Lower leg skin (tissue), 4 donors: ENCODE data around the gene RACK1. TPM values are rescaled to one million over a fixed set of nuclear protein-coding genes. Genes with fewer than 3 reads are reported as not detected.

Experiments used
- DNase-seq, 2 donors: peaks; one replicate each; pipeline ENCODE4 v3.0.0-alpha.2; 2019; ENCODE audit warnings: low spot score in 2 of 2
- H3K4me3 ChIP-seq: fragments of 200-600 bp; sonication (generic); 2 replicates; pipeline ENCODE4 v1.5.1; 2017; ENCODE audit warnings: mild to moderate bottlenecking, low read depth; ENCODE audit not compliant: poor library complexity, severe bottlenecking
- POLR2A ChIP-seq, 2 donors: fragments of 450-650 bp; IDR thresholded peaks; one replicate each; pipeline ENCODE4 v1.6.1; 2016 to 2017; ENCODE audit warnings: antibody characterized with exemption in 2 of 2, mild to moderate bottlenecking in 1 of 2, moderate library complexity in 1 of 2
- WGBS, 2 donors: methylation state at CpG; one replicate each; pipeline ENCODE4 v1.1.5; 2018; 5-methylcytosine and 5-hydroxymethylcytosine counted together
- intact Hi-C: fragments of 100-400 bp; cut with DNase I; formaldehyde crosslinking; loops from one replicate; pipeline ENCODE4 v1.15.0; 2023; ENCODE audit warnings: low total_unique reads
- total RNA-seq, 4 donors: library from RNA; depleted of rRNA; stranded (reverse); fragments of >200 nt; gene quantifications; one replicate each; pipeline ENCODE4 v1.1.0, GENCODE V29; 2016
- TF ChIP-seq, protein P1 (sequence below), 3 donors: fragments of 450-650 bp; IDR thresholded peaks; one replicate each; pipeline ENCODE4 v1.5.1; 2016; ENCODE audit warnings: antibody characterized with exemption in 3 of 3, mild to moderate bottlenecking in 3 of 3, moderate library complexity in 2 of 3

Gene RACK1
- total RNA-seq, 4 donors from 2014 or later: 3,064 to 4,085 (median 3,503) TPM

- DNase-seq: no peak
- whole genome bisulfite sequencing, 2 donors: 62 to 66% methylated on average over 16 to 18 of the region's 18 CpGs
- intact Hi-C loops: no loop called here
- TF ChIP-seq POLR2A (IDR thresholded peaks at IDR 0.05): no peak
- TF ChIP-seq, protein P1, sequence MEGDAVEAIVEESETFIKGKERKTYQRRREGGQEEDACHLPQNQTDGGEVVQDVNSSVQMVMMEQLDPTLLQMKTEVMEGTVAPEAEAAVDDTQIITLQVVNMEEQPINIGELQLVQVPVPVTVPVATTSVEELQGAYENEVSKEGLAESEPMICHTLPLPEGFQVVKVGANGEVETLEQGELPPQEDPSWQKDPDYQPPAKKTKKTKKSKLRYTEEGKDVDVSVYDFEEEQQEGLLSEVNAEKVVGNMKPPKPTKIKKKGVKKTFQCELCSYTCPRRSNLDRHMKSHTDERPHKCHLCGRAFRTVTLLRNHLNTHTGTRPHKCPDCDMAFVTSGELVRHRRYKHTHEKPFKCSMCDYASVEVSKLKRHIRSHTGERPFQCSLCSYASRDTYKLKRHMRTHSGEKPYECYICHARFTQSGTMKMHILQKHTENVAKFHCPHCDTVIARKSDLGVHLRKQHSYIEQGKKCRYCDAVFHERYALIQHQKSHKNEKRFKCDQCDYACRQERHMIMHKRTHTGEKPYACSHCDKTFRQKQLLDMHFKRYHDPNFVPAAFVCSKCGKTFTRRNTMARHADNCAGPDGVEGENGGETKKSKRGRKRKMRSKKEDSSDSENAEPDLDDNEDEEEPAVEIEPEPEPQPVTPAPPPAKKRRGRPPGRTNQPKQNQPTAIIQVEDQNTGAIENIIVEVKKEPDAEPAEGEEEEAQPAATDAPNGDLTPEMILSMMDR (IDR thresholded peaks at IDR 0.05): no peak
- H3K4me3 ChIP-seq: no peak overlapping the region
Measured at GRCh38 chr5:181232593-181232992, 11.1 kb downstream of the RACK1 start.

DNA sequence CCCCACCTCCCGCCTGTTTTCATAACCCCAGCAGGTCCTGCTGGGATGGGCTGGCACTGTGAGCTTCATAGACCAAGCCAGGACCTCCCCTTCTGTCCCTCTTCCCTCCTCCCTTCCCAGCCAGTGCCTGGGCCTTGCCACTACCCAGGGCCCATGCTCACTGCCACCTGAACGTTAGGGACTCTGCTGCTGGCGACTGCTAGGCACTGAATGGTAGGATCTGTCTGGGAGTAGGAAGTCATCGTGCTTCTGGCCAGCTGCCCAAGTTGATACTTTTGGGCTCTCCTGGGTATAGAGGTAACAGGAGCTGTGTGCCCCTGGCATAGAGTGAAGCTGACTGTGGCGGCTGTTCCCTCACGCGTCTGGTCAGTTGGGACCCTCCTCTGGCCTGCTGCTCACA, 12.3 kb downstream of the RACK1 start:
- intact Hi-C loops: no loop called here
- TF ChIP-seq, protein P1 (IDR thresholded peaks at IDR 0.05): no peak
- TF ChIP-seq POLR2A (IDR thresholded peaks at IDR 0.05): no peak
- DNase-seq: no peak
- no peak overlapping the region for H3K4me3 ChIP-seq
- 83 to 91% methylated on average over 7 of the region's 7 CpGs for WGBS, 2 donors

DNA sequence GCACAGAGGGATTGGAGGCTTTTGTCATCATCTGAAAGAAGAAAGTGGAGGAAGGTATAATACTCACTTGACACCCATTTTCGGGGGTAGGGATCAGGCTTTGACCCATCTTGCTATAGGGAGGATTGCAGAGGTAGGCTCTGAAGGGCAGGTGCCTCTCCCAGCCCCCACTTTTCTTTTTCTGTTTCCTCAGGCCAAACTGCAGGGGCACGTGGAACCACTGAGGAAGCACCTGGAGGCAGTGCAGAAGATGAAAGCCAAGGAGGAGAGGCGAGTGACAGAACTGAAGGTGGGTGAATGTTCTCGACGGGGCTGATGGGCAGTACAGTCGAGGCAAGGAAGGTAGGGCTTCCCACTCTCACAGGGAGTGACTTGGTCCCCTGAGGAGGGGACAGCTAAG, 13.2 kb downstream of the RACK1 start:
- intact Hi-C loops: no loop called here
- DNase-seq: no peak
- H3K4me3 ChIP-seq: no peak overlapping the region
- 83 to 84% methylated on average over 6 of the region's 6 CpGs for WGBS, 2 donors
- TF ChIP-seq, protein P1 (IDR thresholded peaks at IDR 0.05): no peak
- TF ChIP-seq POLR2A (IDR thresholded peaks at IDR 0.05): no peak

GRCh38 chr5:181229996-181230395, 13.7 kb downstream of the RACK1 start:
- DNase-seq: no peak
- 92 to 96% methylated on average over 13 of the region's 13 CpGs for WGBS, 2 donors
- H3K4me3 ChIP-seq: no peak overlapping the region
- TF ChIP-seq POLR2A (IDR thresholded peaks at IDR 0.05): no peak
- TF ChIP-seq, protein P1 (IDR thresholded peaks at IDR 0.05): no peak
- intact Hi-C loops: no loop called here

DNA sequence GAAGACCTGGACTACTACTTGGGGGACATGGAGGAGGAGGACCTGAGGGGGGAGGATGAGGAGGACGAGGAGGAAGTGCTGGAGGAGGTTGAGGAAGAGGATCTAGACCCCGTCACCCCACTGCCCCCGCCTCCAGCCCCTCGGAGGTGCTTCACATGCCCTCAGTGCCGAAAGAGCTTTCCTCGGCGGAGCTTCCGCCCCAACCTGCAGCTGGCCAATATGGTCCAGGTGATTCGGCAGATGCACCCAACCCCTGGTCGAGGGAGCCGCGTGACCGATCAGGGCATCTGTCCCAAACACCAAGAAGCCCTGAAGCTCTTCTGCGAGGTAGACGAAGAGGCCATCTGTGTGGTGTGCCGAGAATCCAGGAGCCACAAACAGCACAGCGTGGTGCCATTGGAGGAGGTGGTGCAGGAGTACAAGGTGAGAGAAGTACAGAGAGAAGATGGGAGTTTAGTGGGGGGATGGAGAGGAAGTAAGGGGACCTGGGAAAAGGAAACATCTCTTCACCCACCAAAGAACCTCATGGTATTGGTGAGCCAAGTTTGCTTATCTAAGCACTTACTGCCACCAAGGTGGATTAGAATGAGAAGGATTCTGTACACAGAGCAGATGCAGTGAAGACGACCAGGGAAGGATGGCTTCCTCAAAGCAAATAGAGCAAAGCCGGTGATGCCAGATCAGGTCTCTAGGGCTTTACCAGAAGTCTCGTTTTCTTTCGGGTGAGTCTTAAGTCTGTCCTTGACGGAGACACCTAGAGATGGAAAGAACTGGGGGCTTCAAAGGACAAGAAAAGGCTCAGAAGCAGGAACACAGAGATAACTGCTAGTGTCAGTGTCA, 19.1 kb downstream of the RACK1 start:
- intact Hi-C loops: no loop called here
- WGBS, 2 donors: 72 to 78% methylated on average over 22 of the region's 22 CpGs
- TF ChIP-seq, protein P1 (IDR thresholded peaks at IDR 0.05): no peak
- TF ChIP-seq POLR2A (IDR thresholded peaks at IDR 0.05): no peak
- H3K4me3 ChIP-seq: no peak overlapping the region
- DNase-seq: no peak
